GM04504 (cell line): Measurements from ENCODE around the gene CAPN7.

ENCODE experiments used
- DNase-seq: peaks from one replicate; pipeline ENCODE4 v3.0.0-alpha.2; 2012; ENCODE audit warnings: low read depth

Gene CAPN7

GRCh38 chr3:15276028-15276724 lies 70.1 kb downstream of the CAPN7 start:
- DNase-seq, result no peak

- no peak for DNase-seq
Measured at GRCh38 chr3:15277861-15278500, 71.9 kb downstream of the CAPN7 start.

GRCh38 chr3:15279205-15279604 lies 73.2 kb downstream of the CAPN7 start:
- DNase-seq, result no peak

- no peak for DNase-seq
Measured at GRCh38 chr3:15279671-15280402, 73.8 kb downstream of the CAPN7 start.

- DNase-seq, result no peak
Measured at GRCh38 chr3:15280853-15281532, 74.9 kb downstream of the CAPN7 start.

- DNase-seq, result no peak
Measured at GRCh38 chr3:15281817-15282216, 75.8 kb downstream of the CAPN7 start.

GRCh38 chr3:15283702-15284101 lies 77.7 kb downstream of the CAPN7 start:
- DNase-seq, result no peak

- no peak for DNase-seq
Measured at GRCh38 chr3:15284121-15284889, 78.3 kb downstream of the CAPN7 start.

GRCh38 chr3:15286022-15286421 lies 80.0 kb downstream of the CAPN7 start:
- DNase-seq, result no peak

GRCh38 chr3:15287565-15288330 lies 81.7 kb downstream of the CAPN7 start:
- peak; percentile 60 for DNase-seq

GRCh38 chr3:15288331-15289035 lies 82.4 kb downstream of the CAPN7 start:
- no peak for DNase-seq

GRCh38 chr3:15289661-15290060 lies 83.6 kb downstream of the CAPN7 start:
- no peak for DNase-seq

- no peak for DNase-seq
Measured at GRCh38 chr3:15290736-15291135, 84.7 kb downstream of the CAPN7 start.

- DNase-seq, result no peak
Measured at GRCh38 chr3:15291589-15292541, 85.8 kb downstream of the CAPN7 start.

GRCh38 chr3:15292765-15293522 lies 86.9 kb downstream of the CAPN7 start:
- DNase-seq, result no peak

- no peak for DNase-seq
Measured at GRCh38 chr3:15294929-15295328, 88.9 kb downstream of the CAPN7 start.

GRCh38 chr3:15295506-15295905 lies 89.5 kb downstream of the CAPN7 start:
- peak; percentile 67 for DNase-seq

- no peak for DNase-seq
Measured at GRCh38 chr3:15297608-15298350, 91.7 kb downstream of the CAPN7 start.
